GM23338 (cell line): ENCODE results near the gene STK38L.

Source experiments
- CREB1 ChIP-seq: fragments of 250-450 bp; sonication (Bioruptor Pico); IDR thresholded peaks from 2 replicates; pipeline ENCODE4 v1.5.0; 2020; ENCODE audit warnings: low read depth, mild to moderate bottlenecking, moderate library complexity
- CTCF ChIP-seq, 2 experiments: fragments of 200-600 bp in 1 of 2; sonication (generic) in 1 of 2; conservative IDR thresholded peaks; 2 replicates each; pipeline versions ENCODE4 v1.5.1 to v1.6.1; 2016 to 2017; ENCODE audit warnings: antibody characterized with exemption in 2 of 2, low read depth in 2 of 2, mild to moderate bottlenecking in 2 of 2, moderate library complexity in 1 of 2
- EZH2 ChIP-seq: fragments of 200-600 bp; sonication (generic); IDR thresholded peaks from one replicate; pipeline ENCODE4 v1.8.0; 2017; ENCODE audit warnings: antibody characterized with exemption, mild to moderate bottlenecking, low read depth; ENCODE audit not compliant: unreplicated experiment
- POLR2AphosphoS5 ChIP-seq: IDR thresholded peaks from 2 replicates; pipeline ENCODE4 v1.6.1; 2016; ENCODE audit warnings: antibody characterized with exemption, low read depth
- REST ChIP-seq: IDR thresholded peaks from one replicate; pipeline ENCODE4 v1.6.1; 2018; ENCODE audit warnings: antibody characterized with exemption; ENCODE audit not compliant: unreplicated experiment
- STAT1 ChIP-seq: IDR thresholded peaks from one replicate; pipeline ENCODE4 v1.6.1; 2016; ENCODE audit warnings: antibody characterized with exemption; ENCODE audit not compliant: unreplicated experiment

- TF ChIP-seq CTCF (conservative IDR thresholded peaks at IDR 0.05; ENCODE audit: low read depth in 2 of 2), result no peak
- TF ChIP-seq REST, result no peak
- TF ChIP-seq POLR2AphosphoS5, result no peak
- TF ChIP-seq EZH2, result no peak
- TF ChIP-seq STAT1, result no peak
- TF ChIP-seq CREB1 (CRISPR knock-in tag), result no peak
These were observed 16.7 kb downstream of the STK38L start for GRCh38 chr12:27260746-27261145.
